Hepatocyte (in vitro differentiated cells): ENCODE data around the gene PLEKHA6. TPM values are rescaled to one million over a fixed set of nuclear protein-coding genes. Genes with fewer than 3 reads are reported as not detected.

Experiments used
- DNase-seq: peaks from one replicate; pipeline ENCODE4 v3.0.0-alpha.2; 2016; ENCODE audit warnings: low spot score
- H2AFZ ChIP-seq: fragments of 200-600 bp; sonication (generic); 2 replicates; pipeline ENCODE4 v1.6.0; 2016; ENCODE audit warnings: antibody characterized with exemption, mild to moderate bottlenecking
- H3K27ac ChIP-seq: fragments of 200-600 bp; sonication (generic); 2 replicates; pipeline ENCODE4 v1.5.1; 2016; ENCODE audit warnings: mild to moderate bottlenecking
- H3K27me3 ChIP-seq: fragments of 200-600 bp; sonication (generic); 2 replicates; pipeline ENCODE4 v1.6.1; 2016
- H3K36me3 ChIP-seq: fragments of 200-600 bp; sonication (generic); replicated peaks from 2 replicates; pipeline ENCODE4 v1.5.1; 2016; ENCODE audit warnings: low read depth; ENCODE audit not compliant: insufficient read depth
- H3K4me1 ChIP-seq: fragments of 200-600 bp; sonication (generic); 2 replicates; pipeline ENCODE4 v1.5.1; 2016; ENCODE audit warnings: mild to moderate bottlenecking, moderate library complexity; ENCODE audit not compliant: insufficient read depth
- H3K4me2 ChIP-seq: fragments of 200-600 bp; sonication (generic); 2 replicates; pipeline ENCODE4 v1.6.0; 2016
- H3K4me3 ChIP-seq: fragments of 200-600 bp; sonication (generic); 2 replicates; pipeline ENCODE4 v1.5.1; 2016; ENCODE audit warnings: mild to moderate bottlenecking
- H3K79me2 ChIP-seq: fragments of 200-600 bp; sonication (generic); 2 replicates; pipeline ENCODE4 v1.6.0; 2017; ENCODE audit warnings: mild to moderate bottlenecking
- H3K9me2 ChIP-seq: fragments of 200-600 bp; sonication (generic); replicated peaks from 2 replicates; pipeline ENCODE4 v1.6.0; 2017; ENCODE audit warnings: mild to moderate bottlenecking; ENCODE audit not compliant: insufficient read depth
- H3K9me3 ChIP-seq: fragments of 200-600 bp; sonication (generic); 2 replicates; pipeline ENCODE4 v1.5.1; 2016; ENCODE audit warnings: low read depth, mild to moderate bottlenecking
- H4K20me1 ChIP-seq: fragments of 200-600 bp; sonication (generic); 2 replicates; pipeline ENCODE4 v1.6.0; 2016; ENCODE audit warnings: mild to moderate bottlenecking; ENCODE audit not compliant: insufficient read depth, poor library complexity, severe bottlenecking
- EZH2 ChIP-seq: fragments of 200-600 bp; sonication (generic); IDR thresholded peaks from 2 replicates; pipeline ENCODE4 v1.6.1; 2016; ENCODE audit warnings: antibody characterized with exemption, mild to moderate bottlenecking, borderline replicate concordance
- EZH2phosphoT487 ChIP-seq: fragments of 200-600 bp; sonication (generic); IDR thresholded peaks from one replicate; pipeline ENCODE4 v1.6.1; 2018; ENCODE audit warnings: antibody characterized with exemption, mild to moderate bottlenecking, low read depth, moderate library complexity; ENCODE audit not compliant: unreplicated experiment, severe bottlenecking
- WGBS: methylation state at CpG from one replicate; pipeline ENCODE4 v1.1.6; 2016; ENCODE audit warnings: low lambda C conversion rate; ENCODE audit errors: missing lambda C conversion rate; 5-methylcytosine and 5-hydroxymethylcytosine counted together
- polyA plus RNA-seq: library from polyadenylated mRNA; unstranded; fragments of >200 nt; fragmentation: Nextera tagmentation; extraction: Ambion mirVana; gene quantifications from 2 replicates; pipeline ENCODE4 v1.2.1, GENCODE V29; 2016
- total RNA-seq: library from RNA; depleted of rRNA; stranded (reverse); fragments of >200 nt; gene quantifications from 2 replicates; pipeline ENCODE4 v1.2.3, GENCODE V29; 2014
- TF ChIP-seq, protein P1 (sequence below): fragments of 200-600 bp; sonication (generic); IDR thresholded peaks from 2 replicates; pipeline ENCODE4 v1.5.1; 2016; ENCODE audit warnings: antibody characterized with exemption, mild to moderate bottlenecking; ENCODE audit not compliant: poor library complexity

The PLEKHA6 gene
- total and polyA plus RNA-seq, 2 experiments from 2014 or later = 14.3 to 31.5 TPM

DNA sequence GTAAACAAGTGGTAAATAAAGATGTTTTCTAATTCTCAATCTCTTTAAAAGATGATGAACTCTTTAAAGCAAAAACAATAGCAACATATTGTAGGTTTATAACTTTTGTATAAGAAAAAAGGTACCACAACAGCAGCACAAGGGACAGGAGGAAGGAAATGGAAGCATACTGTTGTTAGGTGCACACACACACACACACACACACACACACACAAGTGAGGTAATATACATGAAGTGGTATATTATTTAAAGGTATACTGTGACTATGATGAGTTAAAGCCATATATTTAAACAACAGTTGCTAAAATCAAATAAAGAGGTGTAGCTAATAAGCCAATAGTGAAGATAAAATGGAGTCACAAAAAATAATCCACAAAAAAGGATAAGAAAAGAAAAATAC, 31.9 kb upstream of the PLEKHA6 start:
- Histone ChIP-seq H3K27me3 (no peaks in the 10 kb centered on the region), H2AFZ (no peak overlapping the region), H3K4me2 (no peak overlapping the region), H3K27ac (no peak overlapping the region), H3K4me3 (no peak overlapping the region), H3K4me1 (no peaks in the 10 kb centered on the region), H3K79me2 (no peaks in the 10 kb centered on the region), H4K20me1 (no peaks in the 10 kb centered on the region), H3K36me3 (no peaks in the 10 kb centered on the region), H3K9me2 (no peaks in the 10 kb centered on the region), H3K9me3 (no peaks in the 10 kb centered on the region)
- DNase-seq = no peak
- TF ChIP-seq EZH2phosphoT487 (no peak), EZH2 (no peak)
- TF ChIP-seq, protein P1, sequence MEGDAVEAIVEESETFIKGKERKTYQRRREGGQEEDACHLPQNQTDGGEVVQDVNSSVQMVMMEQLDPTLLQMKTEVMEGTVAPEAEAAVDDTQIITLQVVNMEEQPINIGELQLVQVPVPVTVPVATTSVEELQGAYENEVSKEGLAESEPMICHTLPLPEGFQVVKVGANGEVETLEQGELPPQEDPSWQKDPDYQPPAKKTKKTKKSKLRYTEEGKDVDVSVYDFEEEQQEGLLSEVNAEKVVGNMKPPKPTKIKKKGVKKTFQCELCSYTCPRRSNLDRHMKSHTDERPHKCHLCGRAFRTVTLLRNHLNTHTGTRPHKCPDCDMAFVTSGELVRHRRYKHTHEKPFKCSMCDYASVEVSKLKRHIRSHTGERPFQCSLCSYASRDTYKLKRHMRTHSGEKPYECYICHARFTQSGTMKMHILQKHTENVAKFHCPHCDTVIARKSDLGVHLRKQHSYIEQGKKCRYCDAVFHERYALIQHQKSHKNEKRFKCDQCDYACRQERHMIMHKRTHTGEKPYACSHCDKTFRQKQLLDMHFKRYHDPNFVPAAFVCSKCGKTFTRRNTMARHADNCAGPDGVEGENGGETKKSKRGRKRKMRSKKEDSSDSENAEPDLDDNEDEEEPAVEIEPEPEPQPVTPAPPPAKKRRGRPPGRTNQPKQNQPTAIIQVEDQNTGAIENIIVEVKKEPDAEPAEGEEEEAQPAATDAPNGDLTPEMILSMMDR = no peak

DNA sequence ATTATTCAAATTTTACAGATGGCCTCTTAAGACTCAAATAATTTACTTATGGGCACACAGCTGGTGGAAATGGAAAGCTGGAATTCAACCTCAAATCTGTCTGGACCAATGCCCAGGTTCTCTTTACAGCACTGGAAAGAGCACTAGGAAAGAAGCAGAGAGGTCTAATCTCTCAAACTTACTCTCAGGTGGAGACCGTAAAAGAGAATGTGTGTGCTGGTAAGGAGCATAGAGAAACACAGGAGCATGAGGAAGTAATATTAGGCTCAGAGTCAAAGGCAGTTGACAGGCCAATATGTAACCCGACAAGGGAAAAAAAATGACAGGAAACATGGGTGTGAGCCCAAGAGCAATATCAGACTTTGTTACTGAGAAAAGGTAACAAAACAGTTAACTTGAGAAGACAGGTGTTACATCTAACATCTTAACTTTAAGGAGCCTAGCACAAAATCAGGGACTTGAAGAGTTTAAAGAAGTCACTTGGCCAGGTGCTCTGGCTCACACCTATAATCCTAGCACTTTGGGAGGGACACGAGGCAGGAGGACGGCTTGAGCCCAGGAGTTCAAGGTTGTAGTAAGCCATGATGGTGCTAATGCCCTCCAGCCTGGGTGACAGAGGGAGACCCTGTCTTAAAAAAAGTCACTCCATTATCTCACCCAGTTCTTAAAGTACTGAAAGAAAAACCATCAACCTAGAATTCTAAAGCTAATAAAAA, 31.2 kb upstream of the PLEKHA6 start:
- no peak overlapping the region for H3K27ac ChIP-seq
- H3K9me3 ChIP-seq = no peaks in the 10 kb centered on the region
- H3K36me3 ChIP-seq = no peaks in the 10 kb centered on the region
- no peak for DNase-seq
- H3K79me2 ChIP-seq = no peaks in the 10 kb centered on the region
- no peak overlapping the region for H3K4me2 ChIP-seq
- H3K27me3 ChIP-seq = no peaks in the 10 kb centered on the region
- TF ChIP-seq EZH2 (no peak), EZH2phosphoT487 (no peak)
- TF ChIP-seq, protein P1 = no peak
- no peak overlapping the region for H3K4me3 ChIP-seq
- no peaks in the 10 kb centered on the region for H4K20me1 ChIP-seq
- no peaks in the 10 kb centered on the region for H3K9me2 ChIP-seq
- H3K4me1 ChIP-seq = no peaks in the 10 kb centered on the region
- WGBS = 69% methylated on average over 4 of the region's 4 CpGs
- H2AFZ ChIP-seq = no peak overlapping the region

DNA sequence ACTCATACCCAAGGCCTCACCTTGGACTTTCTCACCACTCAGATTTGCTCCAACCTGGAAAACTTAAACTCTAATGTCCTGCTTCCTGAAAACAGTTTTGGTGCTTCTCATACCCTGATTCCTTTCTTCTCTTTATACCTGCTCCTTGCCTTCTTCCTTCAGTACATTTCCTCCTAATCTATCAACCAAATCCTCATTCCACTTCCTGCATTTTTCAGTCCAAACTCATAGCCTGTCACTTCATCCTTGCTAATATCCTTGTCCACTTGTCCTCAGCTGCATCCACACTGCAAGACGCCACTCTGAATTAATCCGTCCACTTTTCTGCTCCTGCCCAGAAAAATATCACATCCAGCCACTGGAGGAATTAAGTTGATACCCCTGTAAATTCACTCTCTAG, 26.0 kb upstream of the PLEKHA6 start:
- Histone ChIP-seq H3K36me3 (no peaks in the 10 kb centered on the region), H3K4me3 (no peak overlapping the region), H3K4me2 (no peak overlapping the region), H3K9me3 (no peaks in the 10 kb centered on the region), H3K79me2 (no peaks in the 10 kb centered on the region), H3K27me3 (no peaks in the 10 kb centered on the region), H3K9me2 (no peaks in the 10 kb centered on the region), H3K27ac (no peak overlapping the region), H2AFZ (no peak overlapping the region), H3K4me1 (peaks cover 14% of the 10 kb centered on the region), H4K20me1 (no peaks in the 10 kb centered on the region)
- no peak for TF ChIP-seq EZH2phosphoT487
- TF ChIP-seq, protein P1 = no peak
- TF ChIP-seq EZH2 = no peak
- DNase-seq = no peak
- 95% methylated on average over 2 of the region's 2 CpGs for WGBS
